Spleen (tissue), 11 donors: ENCODE results near the gene CROCC. TPM values are rescaled to one million over a fixed set of nuclear protein-coding genes. Genes with fewer than 3 reads are reported as not detected.

Experiments used
- DNase-seq: peaks from one replicate; pipeline ENCODE4 v3.0.0-alpha.2; 2020
- H3K27ac ChIP-seq, 8 donors: fragments of 200-600 bp; sonication (generic) in 7 of 8; 1 replicate in 4 of 8; 2 replicates in 4 of 8; pipeline versions ENCODE4 v1.5.0 to v1.8.0; 2016 to 2021; ENCODE audit warnings: inconsistent platforms in 4 of 8, mild to moderate bottlenecking in 4 of 8, moderate library complexity in 1 of 8
- H3K27me3 ChIP-seq, 7 donors: fragments of 200-600 bp; sonication (generic) in 6 of 7; replicated peaks in 1 of 7; 1 replicate in 4 of 7; 2 replicates in 3 of 7; pipeline versions ENCODE4 v1.5.0 to v1.8.0; 2016 to 2021; ENCODE audit warnings: inconsistent platforms in 3 of 7, mild to moderate bottlenecking in 1 of 7
- H3K36me3 ChIP-seq, 6 donors: fragments of 200-600 bp; sonication (generic) in 5 of 6; 1 replicate in 4 of 6; 2 replicates in 2 of 6; pipeline versions ENCODE4 v1.5.0 to v1.8.0; 2016 to 2021; ENCODE audit warnings: inconsistent platforms in 2 of 6
- H3K4me1 ChIP-seq, 6 donors: fragments of 200-600 bp; sonication (generic) in 5 of 6; 1 replicate in 3 of 6; 2 replicates in 3 of 6; pipeline versions ENCODE4 v1.5.0 to v1.8.0; 2016 to 2021; ENCODE audit warnings: inconsistent platforms in 3 of 6
- H3K4me3 ChIP-seq, 8 donors: fragments of 200-600 bp; sonication (generic) in 7 of 8; 1 replicate in 4 of 8; 2 replicates in 4 of 8; pipeline versions ENCODE4 v1.5.0 to v1.8.0; 2016 to 2021; ENCODE audit warnings: inconsistent platforms in 4 of 8, mild to moderate bottlenecking in 4 of 8, moderate library complexity in 2 of 8
- H3K9me3 ChIP-seq, 8 donors: fragments of 200-600 bp; sonication (generic) in 7 of 8; 1 replicate in 4 of 8; 2 replicates in 4 of 8; pipeline versions ENCODE4 v1.5.0 to v1.8.0; 2016 to 2021; ENCODE audit warnings: inconsistent platforms in 4 of 8
- POLR2A ChIP-seq, 3 donors: fragments of 450-650 bp; IDR thresholded peaks; one replicate each; pipeline ENCODE4 v1.5.1; 2017; ENCODE audit warnings: antibody characterized with exemption in 3 of 3, mild to moderate bottlenecking in 1 of 3
- POLR2AphosphoS5 ChIP-seq, 3 donors: sonication (generic); formaldehyde crosslinking; IDR thresholded peaks; one replicate each; pipeline ENCODE4 v1.5.1; 2017; ENCODE audit warnings: antibody characterized with exemption in 3 of 3
- WGBS, 5 donors: extraction: QIAGEN DNeasy Blood & Tissue Kit in 3 of 5; methylation state at CpG; one replicate each; pipeline versions ENCODE4 v1.1.5 to v1.1.7; 2013 to 2018; 5-methylcytosine and 5-hydroxymethylcytosine counted together
- intact Hi-C: fragments of 100-400 bp; cut with DNase I; formaldehyde crosslinking; loops from one replicate; pipeline ENCODE4 v1.15.0; 2023; ENCODE audit warnings: low total_unique reads
- polyA plus RNA-seq, 3 donors: library from polyadenylated mRNA; stranded (reverse); fragments of 200-250 nt; gene quantifications; one replicate each; pipeline ENCODE4 v1.2.1, GENCODE V29; 2013
- total RNA-seq, 7 donors: library from RNA; depleted of rRNA in 3 of 7; stranded (reverse); fragments of >200 nt in 3 of 7; fragmentation: NEBNext Ultra II Directional in 4 of 7; extraction: Animal tissue kit (Norgen Biotek cat#: 25700) in 4 of 7; gene quantifications; one replicate each; pipeline versions ENCODE4 v1.1.0 to v1.2.1, GENCODE V29; 2016 to 2021
- TF ChIP-seq, protein P1 (sequence below), 11 experiments: fragments of 200-600 bp in 7 of 11; fragments of 450-650 bp in 4 of 11; sonication (generic) in 4 of 11; IDR thresholded peaks in 8 of 11; conservative IDR thresholded peaks in 3 of 11; 1 replicate in 7 of 11; 2 replicates in 4 of 11; pipeline versions ENCODE4 v1.4.0 to v1.8.0; 2016 to 2021; ENCODE audit warnings: antibody characterized with exemption in 11 of 11, inconsistent platforms in 4 of 11, mild to moderate bottlenecking in 1 of 11
- donor health status: healthy with polysubstance abuse.
- donor health status: DM: no; HTN: no; CAD: no; lungs with moderate emphysema.
- donor health status: DM: no; HTN: no; CAD: no.
- donor health status: Bipolar disorder and iron deficiency.
- donor health status: healthy.
- donor health status: DM: no; HTN: no; CAD: no.
- donor health status: DM: yes; HTN: yes; CAD: no.

The CROCC gene
- total and polyA plus RNA-seq, 10 donors: 14.5 to 55.4 (median 30.7) TPM

GRCh38 chr1:17004466-17005364 is 83.0 kb downstream of the CROCC start:
- intact Hi-C loops: no loop called here
- H3K9me3 ChIP-seq: no peaks in the 10 kb centered on the region
- no peaks in the 10 kb centered on the region for H3K27me3 ChIP-seq
- TF ChIP-seq POLR2A (IDR thresholded peaks at IDR 0.05) (no peak), POLR2AphosphoS5 (IDR thresholded peaks at IDR 0.05) (no peak)
- TF ChIP-seq, protein P1, sequence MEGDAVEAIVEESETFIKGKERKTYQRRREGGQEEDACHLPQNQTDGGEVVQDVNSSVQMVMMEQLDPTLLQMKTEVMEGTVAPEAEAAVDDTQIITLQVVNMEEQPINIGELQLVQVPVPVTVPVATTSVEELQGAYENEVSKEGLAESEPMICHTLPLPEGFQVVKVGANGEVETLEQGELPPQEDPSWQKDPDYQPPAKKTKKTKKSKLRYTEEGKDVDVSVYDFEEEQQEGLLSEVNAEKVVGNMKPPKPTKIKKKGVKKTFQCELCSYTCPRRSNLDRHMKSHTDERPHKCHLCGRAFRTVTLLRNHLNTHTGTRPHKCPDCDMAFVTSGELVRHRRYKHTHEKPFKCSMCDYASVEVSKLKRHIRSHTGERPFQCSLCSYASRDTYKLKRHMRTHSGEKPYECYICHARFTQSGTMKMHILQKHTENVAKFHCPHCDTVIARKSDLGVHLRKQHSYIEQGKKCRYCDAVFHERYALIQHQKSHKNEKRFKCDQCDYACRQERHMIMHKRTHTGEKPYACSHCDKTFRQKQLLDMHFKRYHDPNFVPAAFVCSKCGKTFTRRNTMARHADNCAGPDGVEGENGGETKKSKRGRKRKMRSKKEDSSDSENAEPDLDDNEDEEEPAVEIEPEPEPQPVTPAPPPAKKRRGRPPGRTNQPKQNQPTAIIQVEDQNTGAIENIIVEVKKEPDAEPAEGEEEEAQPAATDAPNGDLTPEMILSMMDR (IDR thresholded peaks at IDR 0.05 in 8 of 11, conservative IDR thresholded peaks at IDR 0.05 in 3 of 11): no peak
- H3K36me3 ChIP-seq: peaks cover 0 to 76% (median 64%) of the 10 kb centered on the region in 6 donors
- WGBS, 5 donors: 85 to 95% (median 94%) methylated on average over 16 to 24 of the region's 24 CpGs
- no peak overlapping the region for H3K27ac ChIP-seq
- peaks cover 7 to 19% (median 12%) of the 10 kb centered on the region in 6 donors for H3K4me1 ChIP-seq
- no peak overlapping the region for H3K4me3 ChIP-seq
- no peak for DNase-seq

GRCh38 chr1:17005365-17005740 is 83.6 kb downstream of the CROCC start:
- DNase-seq: no peak
- Histone ChIP-seq H3K27me3 (no peaks in the 10 kb centered on the region), H3K36me3 (peaks cover 0 to 70% (median 57%) of the 10 kb centered on the region in 6 donors), H3K4me3 (no peak overlapping the region), H3K9me3 (no peaks in the 10 kb centered on the region), H3K4me1 (peaks cover 13 to 25% (median 18%) of the 10 kb centered on the region in 6 donors), H3K27ac (no peak overlapping the region)
- TF ChIP-seq, protein P1 (IDR thresholded peaks at IDR 0.05 in 8 of 11, conservative IDR thresholded peaks at IDR 0.05 in 3 of 11): no peak
- TF ChIP-seq POLR2A (IDR thresholded peaks at IDR 0.05) (no peak), POLR2AphosphoS5 (IDR thresholded peaks at IDR 0.05) (no peak)
- intact Hi-C loops: no loop called here
- 94 to 98% (median 95%) methylated on average over 19 of the region's 19 CpGs for WGBS, 5 donors

DNA sequence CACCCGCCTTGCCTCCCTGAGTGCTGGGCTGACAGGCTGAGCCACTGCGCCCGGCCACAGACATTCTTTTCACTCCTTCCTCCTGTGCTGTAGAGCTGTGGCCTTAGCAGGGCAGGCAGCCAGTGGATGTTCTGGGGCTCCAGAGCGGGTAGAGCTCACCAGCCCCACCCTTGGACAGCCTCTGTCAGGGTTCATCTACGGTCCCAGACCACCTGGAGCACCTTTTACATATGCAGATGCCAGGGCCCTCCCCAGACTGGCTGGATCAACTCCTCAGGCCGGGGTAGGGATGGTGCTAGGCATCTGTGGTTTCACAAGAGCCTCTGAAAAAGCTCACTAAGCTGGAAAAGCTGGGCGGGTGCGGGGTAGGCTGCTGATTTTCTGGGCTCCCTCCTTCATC is 85.4 kb downstream of the CROCC start:
- intact Hi-C loops: no loop called here
- Histone ChIP-seq H3K9me3 (no peaks in the 10 kb centered on the region), H3K36me3 (peaks cover 0 to 52% (median 40%) of the 10 kb centered on the region in 6 donors), H3K27ac (no peak overlapping the region), H3K4me1 (peaks cover 22 to 40% (median 32%) of the 10 kb centered on the region in 6 donors), H3K4me3 (no peak overlapping the region), H3K27me3 (no peaks in the 10 kb centered on the region)
- DNase-seq: no peak
- TF ChIP-seq POLR2A (IDR thresholded peaks at IDR 0.05): no peak
- no peak for TF ChIP-seq POLR2AphosphoS5 (IDR thresholded peaks at IDR 0.05)
- TF ChIP-seq, protein P1 (IDR thresholded peaks at IDR 0.05 in 8 of 11, conservative IDR thresholded peaks at IDR 0.05 in 3 of 11): no peak
- 89 to 97% (median 95%) methylated on average over 7 to 8 of the region's 8 CpGs for WGBS, 5 donors

DNA sequence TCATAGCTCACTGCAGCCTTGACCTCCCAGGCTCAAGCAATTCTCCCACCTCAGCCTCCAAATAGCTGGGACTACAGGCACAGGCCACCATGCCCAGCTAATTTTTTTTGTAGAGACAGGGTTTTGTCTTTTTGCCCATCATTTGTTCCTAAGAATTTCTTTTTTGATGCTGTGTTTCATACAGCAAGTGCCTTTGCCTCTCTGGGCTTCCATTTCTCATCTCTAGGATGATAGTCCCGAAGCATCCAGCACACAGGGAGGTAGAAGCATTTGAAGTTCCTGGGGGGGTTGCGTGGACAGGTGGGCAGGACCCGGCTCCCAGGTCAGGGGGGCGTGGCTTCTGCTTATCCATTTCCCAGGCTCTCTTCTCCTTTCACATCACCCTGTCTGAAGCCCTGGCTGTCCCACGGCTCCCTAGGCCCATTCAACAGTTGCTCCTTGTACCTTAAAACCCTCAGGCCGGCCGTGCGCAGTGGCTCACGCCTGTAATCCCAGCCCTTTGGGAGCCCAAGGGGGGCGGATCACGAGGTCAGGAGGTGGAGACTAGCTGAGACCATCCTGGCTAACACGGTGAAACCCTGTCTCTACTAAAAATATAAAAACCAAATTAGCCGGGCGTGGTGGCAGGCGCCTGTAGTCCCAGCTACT is 86.6 kb downstream of the CROCC start:
- H3K4me3 ChIP-seq: no peak overlapping the region
- DNase-seq: no peak
- no peak overlapping the region for H3K27ac ChIP-seq
- peaks cover 0 to 40% (median 29%) of the 10 kb centered on the region in 6 donors for H3K36me3 ChIP-seq
- H3K9me3 ChIP-seq: no peaks in the 10 kb centered on the region
- peaks cover 24 to 52% (median 44%) of the 10 kb centered on the region in 6 donors for H3K4me1 ChIP-seq
- WGBS, 5 donors: 89 to 95% (median 92%) methylated on average over 15 of the region's 15 CpGs
- H3K27me3 ChIP-seq: no peaks in the 10 kb centered on the region
- TF ChIP-seq POLR2A (IDR thresholded peaks at IDR 0.05) (no peak), POLR2AphosphoS5 (IDR thresholded peaks at IDR 0.05) (no peak)
- TF ChIP-seq, protein P1 (IDR thresholded peaks at IDR 0.05 in 8 of 11, conservative IDR thresholded peaks at IDR 0.05 in 3 of 11): no peak
- intact Hi-C loops: no loop called here
